Brain pericyte (primary cell): ENCODE measurements around the gene NIT2.

Experiments
- DNase-seq: peaks from one replicate; pipeline ENCODE4 v3.0.0-alpha.2; 2012; ENCODE audit warnings: low read depth, low spot score

The NIT2 gene

DNA sequence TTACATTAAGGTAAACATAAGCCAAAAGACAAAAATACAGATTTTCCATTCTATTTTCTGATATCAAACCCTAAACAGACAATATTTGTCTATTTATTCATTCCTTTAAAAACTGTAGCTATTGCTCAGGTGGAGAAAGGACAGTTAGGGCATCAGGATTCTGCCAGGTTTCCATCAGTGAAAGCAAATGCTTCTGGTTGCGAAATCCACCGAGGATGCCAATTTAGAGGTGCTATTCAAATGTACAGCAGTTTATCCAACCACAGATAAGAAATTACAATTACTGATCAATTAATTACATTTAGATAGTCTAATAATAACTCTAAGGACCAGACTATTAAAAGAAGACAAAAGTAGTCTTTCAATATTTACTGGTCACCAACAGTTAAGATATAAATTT is 62.4 kb downstream of the NIT2 start:
- DNase-seq: no peak

GRCh38 chr3:100399341-100400071 is 64.9 kb downstream of the NIT2 start:
- no peak for DNase-seq

- DNase-seq: no peak
These were observed 65.8 kb downstream of the NIT2 start for GRCh38 chr3:100400419-100400779.

DNA sequence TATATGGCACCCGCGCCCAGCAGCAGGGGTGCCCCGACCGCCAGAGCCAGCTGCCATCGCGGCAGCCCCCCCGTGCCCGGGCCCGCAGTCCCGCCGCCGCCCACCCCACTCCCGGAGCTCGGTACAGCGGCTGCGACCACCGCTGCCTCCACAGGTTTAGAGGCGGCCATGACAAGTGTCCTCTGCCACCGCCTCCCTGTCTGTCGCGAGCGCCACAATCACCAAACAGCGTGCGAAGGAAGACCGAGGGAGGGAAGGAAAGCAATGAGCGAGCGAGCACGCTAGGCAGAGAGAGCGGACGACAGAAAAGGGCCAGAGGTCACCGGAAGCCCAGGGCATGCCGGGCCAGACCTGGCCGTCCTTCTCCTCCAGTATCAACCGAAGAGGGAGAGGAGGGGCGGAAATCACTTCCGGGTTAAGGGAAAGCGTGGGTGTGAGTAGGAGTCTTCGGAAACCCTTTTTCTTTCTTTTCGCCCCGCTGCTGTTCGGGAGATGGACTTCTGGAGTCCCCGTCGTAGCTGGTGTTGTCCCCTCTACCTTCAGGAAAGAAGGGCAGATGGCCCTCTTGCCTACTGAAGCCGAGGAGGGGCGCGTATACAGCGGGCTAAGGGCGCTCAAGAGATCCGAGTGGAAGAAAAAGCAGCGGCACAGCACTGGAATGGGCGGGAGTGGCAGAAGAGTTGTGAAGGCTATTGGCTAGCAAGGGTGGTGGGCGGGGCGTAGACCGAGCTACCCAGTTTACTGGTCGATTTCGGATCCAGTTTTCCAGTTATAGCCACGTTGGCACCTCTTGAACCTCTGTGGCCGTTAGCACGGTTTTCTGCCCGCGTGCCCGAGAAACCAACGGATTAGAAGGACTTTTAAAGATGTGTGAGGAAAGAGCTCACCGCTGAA is 66.5 kb downstream of the NIT2 start, which contains the start of the genes LNP1 and TOMM70:
Gene LNP1, plus strand, starts transcription at position 760 of the 894 bp plus-strand sequence. CDS start 28,191 bp downstream, outside the sequence.
Gene TOMM70, minus strand, starts transcription at position 310 of the 894 bp plus-strand sequence. Its CDS starts 140 bp downstream, at position 170.
- DNase-seq: peak; percentile 85

- DNase-seq: no peak
These were observed 67.1 kb downstream of the NIT2 start for GRCh38 chr3:100401674-100402041.

DNA sequence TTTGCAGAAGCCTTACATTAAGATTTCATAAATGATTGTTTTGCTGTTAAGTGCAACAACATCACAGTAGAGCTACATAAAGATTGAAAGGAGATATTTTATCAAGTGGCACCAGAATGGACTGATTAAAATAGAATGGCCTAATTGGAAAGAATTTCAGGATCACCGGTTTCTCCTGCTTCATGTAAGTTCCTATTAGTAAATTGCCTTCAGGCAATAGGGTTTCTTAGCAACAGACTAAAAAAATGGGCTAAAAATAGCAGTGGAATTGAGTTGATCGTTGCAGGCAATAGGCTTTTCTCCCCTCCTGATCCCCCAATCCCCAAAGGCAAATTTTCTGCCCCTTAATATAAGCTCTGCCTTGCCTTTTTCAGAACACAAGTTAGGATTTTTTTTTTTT is 67.7 kb downstream of the NIT2 start:
- no peak for DNase-seq

DNA sequence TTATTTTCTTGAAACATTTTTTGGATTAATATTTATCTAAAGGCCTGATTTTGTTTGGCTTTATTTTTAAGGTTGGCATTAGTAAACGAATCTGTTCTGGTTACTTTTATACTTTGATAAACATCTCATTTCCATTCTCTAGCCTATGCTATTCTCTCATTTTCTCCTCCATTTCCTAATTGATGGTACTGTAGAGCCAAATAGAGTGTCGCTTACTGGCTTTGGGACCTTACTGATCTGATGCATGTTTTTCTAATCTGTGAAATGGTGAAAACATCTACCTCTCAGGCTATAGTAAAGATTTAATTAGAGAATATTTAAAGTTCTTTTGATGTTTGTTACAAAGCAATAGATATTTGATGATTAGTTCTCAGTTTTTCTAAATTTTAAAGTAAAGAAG is 68.3 kb downstream of the NIT2 start:
- no peak for DNase-seq

DNA sequence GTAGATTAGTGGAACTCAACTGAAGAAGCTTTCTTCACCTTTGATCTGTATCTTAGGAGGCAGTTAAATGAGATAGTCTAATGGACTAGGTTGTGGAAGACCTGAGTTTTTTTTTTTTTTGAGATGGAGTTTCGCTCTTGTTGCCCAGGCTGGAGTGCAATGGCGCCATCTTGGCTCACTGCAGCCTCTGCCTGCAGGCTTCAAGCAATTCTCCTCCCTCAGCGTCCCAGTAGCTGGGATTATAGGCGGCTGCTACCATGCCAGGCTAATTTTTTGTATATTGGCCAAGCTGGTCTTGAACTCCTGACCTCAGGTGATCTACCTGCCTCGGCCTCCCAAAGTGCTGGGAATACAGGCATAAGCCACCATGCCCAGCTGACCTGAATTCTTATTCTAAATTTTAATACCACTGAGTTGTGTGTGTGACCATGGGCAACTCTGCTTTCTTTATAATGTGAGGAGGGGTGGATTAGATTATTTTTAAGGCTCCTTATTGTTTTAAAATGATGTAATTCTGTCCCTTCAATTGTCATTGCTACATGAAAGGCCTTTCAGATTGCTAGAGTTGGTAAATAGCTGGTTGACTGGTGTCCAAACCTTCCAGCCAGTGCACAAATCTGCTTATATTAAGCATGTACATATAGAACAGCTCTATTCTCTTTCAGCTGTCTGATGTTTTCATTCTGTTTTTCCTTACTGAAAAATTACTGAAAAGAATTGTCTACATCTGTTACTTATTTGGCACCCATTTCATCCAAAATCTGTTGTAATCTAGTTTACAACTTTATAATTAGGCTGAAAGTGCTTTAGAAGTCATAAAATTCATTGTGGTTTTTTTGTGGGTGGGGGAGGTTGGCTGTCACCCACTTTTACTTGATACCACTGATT is 69.0 kb downstream of the NIT2 start:
- no peak for DNase-seq

DNA sequence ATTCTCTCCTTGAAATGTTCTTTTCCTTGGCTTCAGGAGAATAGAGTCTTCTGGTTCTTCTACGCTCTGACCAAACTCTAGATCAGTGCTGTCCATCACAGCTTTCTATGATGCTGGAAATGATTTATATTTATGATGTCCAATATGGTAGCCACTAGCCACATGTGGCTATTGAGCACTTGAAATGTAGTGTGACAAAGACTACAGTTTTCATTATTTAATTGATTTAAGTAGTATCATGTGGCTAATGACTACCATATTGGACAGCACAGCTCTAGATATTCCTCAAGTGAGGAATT is 69.6 kb downstream of the NIT2 start:
- no peak for DNase-seq

DNA sequence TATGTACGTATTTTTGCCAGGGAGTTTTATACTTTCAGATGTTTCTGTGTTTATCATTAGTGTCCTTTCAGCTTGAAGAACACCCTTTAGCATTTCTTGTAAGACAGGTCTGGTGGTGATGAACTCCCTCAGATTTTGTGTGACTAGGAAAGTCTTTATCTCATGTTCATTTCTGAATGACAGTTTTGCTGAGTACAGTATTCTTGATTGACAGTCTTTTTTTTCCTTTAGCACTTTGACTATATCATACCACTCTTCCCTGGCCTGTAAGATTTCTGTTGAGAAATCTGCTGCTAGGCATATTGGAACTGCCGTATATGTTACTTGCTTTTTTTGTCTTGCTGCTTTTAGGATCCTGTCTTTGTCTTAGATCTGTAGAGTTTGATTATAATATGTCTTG is 72.6 kb downstream of the NIT2 start:
- DNase-seq: no peak

DNA sequence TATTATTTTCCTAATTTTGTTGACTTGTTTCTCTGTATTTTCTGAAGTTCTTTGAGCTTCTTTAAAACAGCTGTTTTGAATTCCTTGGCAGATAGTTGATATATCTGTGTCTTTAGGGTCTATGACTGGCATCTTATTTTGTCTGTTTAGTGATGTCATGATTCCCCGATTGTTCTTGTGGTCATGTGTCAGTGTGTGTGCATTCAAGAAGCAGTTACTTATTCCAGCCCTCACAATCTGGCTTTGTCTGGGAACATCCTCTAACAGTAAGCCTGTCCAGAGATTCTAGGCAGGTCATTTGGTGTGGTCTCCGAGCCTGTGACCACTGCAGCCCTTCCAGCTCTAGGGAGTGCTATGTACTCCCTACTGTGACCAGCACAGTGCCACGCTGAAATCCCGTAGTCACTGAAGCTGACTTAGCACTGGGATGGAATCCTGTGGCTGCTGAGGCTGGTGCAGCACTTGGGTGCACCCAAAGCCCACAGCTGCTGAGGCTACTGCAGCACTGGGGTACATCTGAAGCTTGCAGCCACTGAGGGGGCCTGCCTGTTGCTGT is 73.5 kb downstream of the NIT2 start:
- DNase-seq: no peak
